HepG2 (cell line): ENCODE data around the gene MEAK7. TPM values are rescaled to one million over a fixed set of nuclear protein-coding genes. Genes with fewer than 3 reads are reported as not detected.

Source experiments
- NFYC ChIP-seq: IDR thresholded peaks from 2 replicates; pipeline ENCODE4 v1.6.1; 2016; ENCODE audit warnings: missing genetic modification reagents, missing compliant biosample characterization
- YEATS4 ChIP-seq: sonication (generic); formaldehyde crosslinking; IDR thresholded peaks from 2 replicates; pipeline ENCODE4 v1.4.0; 2020; ENCODE audit warnings: missing genetic modification reagents, borderline replicate concordance
- ZNF430 ChIP-seq: sonication (generic); formaldehyde crosslinking; IDR thresholded peaks from 2 replicates; pipeline ENCODE4 v1.9.0; 2021; ENCODE audit warnings: mild to moderate bottlenecking, missing genetic modification reagents
- ZNF749 ChIP-seq: sonication (generic); formaldehyde crosslinking; IDR thresholded peaks from 2 replicates; pipeline ENCODE4 v1.8.0; 2022; ENCODE audit warnings: mild to moderate bottlenecking, missing genetic modification reagents, moderate library complexity, borderline replicate concordance
- ZSCAN20 ChIP-seq: sonication (generic); formaldehyde crosslinking; IDR thresholded peaks from 2 replicates; pipeline ENCODE4 v1.4.0; 2020; ENCODE audit warnings: missing genetic modification reagents, mild to moderate bottlenecking, borderline replicate concordance
- polyA plus RNA-seq, 8 experiments: library from polyadenylated mRNA; depleted of rRNA in 3 of 8; stranded (reverse) in 7 of 8; unstranded in 1 of 8; fragments of >200 nt; fragmentation: Illumina TruSeq in 4 of 8; extraction: Trizol in 4 of 8; gene quantifications; 2 replicates each; pipeline versions ENCODE4 v1.2.1 to v1.2.3, GENCODE V29; 2011 to 2016; ENCODE audit warnings: low read depth in 4 of 8, missing spikeins in 1 of 8, mixed read lengths in 1 of 8; ENCODE audit not compliant: insufficient read depth in 1 of 8
- total RNA-seq, 5 experiments: library from RNA; depleted of rRNA; stranded (reverse); fragments of >200 nt; fragmentation: Illumina TruSeq; extraction: Trizol; gene quantifications; 2 replicates each; pipeline ENCODE4 v1.2.3, GENCODE V29; 2016; ENCODE audit warnings: low read depth in 1 of 5
- TF ChIP-seq, protein P1 (sequence below): sonication (generic); formaldehyde crosslinking; IDR thresholded peaks from 2 replicates; pipeline ENCODE4 v1.4.0; 2020; ENCODE audit warnings: missing genetic modification reagents, borderline replicate concordance
- TF ChIP-seq, protein P2 (sequence below): sonication (generic); formaldehyde crosslinking; IDR thresholded peaks from 2 replicates; pipeline ENCODE4 v1.5.0; 2020; ENCODE audit warnings: mild to moderate bottlenecking, missing genetic modification reagents, borderline replicate concordance

The MEAK7 gene
- total and polyA plus RNA-seq, 2 of the 13 experiments (the other 11 are each of a cell fraction or from before 2014, with no cell fraction given): 11.8 to 14.7 TPM

DNA sequence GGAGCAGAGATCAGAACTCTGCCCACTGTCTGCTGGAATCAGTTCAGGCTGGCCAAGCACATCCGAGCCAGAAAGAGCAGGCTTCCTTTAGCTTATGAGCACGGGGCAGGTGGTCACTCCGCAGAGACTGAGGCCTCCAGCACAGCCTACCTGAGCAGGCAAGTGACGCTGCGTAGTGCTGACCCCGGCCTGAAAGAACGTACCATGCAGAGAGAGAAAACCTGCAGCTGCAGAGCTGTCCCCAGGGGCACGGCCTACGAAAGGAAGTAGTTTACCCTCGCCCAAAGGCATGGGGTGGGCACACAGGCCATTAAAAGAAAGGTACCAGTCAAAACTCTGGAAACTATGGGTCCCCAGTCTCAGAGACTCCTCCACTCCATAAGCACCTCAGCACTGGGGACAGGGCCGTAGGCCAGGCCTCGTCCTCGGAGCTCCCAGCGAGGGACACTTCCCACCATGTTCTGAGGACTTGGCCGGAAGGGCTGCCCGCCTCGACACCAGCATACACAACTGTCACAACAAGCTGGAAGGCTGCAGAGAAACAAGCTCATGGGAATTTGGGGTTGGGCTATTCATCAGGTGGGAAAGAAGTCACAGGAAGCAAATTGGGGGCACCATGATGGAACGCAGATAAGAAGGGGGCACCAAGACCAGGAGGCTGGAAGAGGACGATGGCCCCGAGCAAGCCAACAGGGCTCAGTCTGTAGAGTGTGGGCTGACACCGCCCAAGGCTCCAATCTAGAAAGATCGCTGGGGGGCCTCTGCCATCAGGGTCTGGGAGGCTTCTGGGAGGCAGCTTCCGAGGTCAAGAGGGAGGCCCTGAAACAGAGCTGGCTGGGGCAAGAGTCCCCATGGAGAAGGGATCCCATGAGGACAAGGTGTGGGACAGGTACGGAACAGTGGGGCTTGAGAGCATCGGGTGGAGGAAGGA is 21.2 kb downstream of the MEAK7 start (continued):
- TF ChIP-seq, protein P1, sequence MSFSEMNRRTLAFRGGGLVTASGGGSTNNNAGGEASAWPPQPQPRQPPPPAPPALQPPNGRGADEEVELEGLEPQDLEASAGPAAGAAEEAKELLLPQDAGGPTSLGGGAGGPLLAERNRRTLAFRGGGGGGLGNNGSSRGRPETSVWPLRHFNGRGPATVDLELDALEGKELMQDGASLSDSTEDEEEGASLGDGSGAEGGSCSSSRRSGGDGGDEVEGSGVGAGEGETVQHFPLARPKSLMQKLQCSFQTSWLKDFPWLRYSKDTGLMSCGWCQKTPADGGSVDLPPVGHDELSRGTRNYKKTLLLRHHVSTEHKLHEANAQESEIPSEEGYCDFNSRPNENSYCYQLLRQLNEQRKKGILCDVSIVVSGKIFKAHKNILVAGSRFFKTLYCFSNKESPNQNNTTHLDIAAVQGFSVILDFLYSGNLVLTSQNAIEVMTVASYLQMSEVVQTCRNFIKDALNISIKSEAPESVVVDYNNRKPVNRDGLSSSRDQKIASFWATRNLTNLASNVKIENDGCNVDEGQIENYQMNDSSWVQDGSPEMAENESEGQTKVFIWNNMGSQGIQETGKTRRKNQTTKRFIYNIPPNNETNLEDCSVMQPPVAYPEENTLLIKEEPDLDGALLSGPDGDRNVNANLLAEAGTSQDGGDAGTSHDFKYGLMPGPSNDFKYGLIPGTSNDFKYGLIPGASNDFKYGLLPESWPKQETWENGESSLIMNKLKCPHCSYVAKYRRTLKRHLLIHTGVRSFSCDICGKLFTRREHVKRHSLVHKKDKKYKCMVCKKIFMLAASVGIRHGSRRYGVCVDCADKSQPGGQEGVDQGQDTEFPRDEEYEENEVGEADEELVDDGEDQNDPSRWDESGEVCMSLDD (CRISPR knock-in tag): no peak
- TF ChIP-seq NFYC (CRISPR knock-in tag): no peak
- no peak for TF ChIP-seq ZNF430 (CRISPR knock-in tag)
- no peak for TF ChIP-seq YEATS4 (CRISPR knock-in tag)
- no peak for TF ChIP-seq ZNF749 (CRISPR knock-in tag)
- TF ChIP-seq, protein P2, sequence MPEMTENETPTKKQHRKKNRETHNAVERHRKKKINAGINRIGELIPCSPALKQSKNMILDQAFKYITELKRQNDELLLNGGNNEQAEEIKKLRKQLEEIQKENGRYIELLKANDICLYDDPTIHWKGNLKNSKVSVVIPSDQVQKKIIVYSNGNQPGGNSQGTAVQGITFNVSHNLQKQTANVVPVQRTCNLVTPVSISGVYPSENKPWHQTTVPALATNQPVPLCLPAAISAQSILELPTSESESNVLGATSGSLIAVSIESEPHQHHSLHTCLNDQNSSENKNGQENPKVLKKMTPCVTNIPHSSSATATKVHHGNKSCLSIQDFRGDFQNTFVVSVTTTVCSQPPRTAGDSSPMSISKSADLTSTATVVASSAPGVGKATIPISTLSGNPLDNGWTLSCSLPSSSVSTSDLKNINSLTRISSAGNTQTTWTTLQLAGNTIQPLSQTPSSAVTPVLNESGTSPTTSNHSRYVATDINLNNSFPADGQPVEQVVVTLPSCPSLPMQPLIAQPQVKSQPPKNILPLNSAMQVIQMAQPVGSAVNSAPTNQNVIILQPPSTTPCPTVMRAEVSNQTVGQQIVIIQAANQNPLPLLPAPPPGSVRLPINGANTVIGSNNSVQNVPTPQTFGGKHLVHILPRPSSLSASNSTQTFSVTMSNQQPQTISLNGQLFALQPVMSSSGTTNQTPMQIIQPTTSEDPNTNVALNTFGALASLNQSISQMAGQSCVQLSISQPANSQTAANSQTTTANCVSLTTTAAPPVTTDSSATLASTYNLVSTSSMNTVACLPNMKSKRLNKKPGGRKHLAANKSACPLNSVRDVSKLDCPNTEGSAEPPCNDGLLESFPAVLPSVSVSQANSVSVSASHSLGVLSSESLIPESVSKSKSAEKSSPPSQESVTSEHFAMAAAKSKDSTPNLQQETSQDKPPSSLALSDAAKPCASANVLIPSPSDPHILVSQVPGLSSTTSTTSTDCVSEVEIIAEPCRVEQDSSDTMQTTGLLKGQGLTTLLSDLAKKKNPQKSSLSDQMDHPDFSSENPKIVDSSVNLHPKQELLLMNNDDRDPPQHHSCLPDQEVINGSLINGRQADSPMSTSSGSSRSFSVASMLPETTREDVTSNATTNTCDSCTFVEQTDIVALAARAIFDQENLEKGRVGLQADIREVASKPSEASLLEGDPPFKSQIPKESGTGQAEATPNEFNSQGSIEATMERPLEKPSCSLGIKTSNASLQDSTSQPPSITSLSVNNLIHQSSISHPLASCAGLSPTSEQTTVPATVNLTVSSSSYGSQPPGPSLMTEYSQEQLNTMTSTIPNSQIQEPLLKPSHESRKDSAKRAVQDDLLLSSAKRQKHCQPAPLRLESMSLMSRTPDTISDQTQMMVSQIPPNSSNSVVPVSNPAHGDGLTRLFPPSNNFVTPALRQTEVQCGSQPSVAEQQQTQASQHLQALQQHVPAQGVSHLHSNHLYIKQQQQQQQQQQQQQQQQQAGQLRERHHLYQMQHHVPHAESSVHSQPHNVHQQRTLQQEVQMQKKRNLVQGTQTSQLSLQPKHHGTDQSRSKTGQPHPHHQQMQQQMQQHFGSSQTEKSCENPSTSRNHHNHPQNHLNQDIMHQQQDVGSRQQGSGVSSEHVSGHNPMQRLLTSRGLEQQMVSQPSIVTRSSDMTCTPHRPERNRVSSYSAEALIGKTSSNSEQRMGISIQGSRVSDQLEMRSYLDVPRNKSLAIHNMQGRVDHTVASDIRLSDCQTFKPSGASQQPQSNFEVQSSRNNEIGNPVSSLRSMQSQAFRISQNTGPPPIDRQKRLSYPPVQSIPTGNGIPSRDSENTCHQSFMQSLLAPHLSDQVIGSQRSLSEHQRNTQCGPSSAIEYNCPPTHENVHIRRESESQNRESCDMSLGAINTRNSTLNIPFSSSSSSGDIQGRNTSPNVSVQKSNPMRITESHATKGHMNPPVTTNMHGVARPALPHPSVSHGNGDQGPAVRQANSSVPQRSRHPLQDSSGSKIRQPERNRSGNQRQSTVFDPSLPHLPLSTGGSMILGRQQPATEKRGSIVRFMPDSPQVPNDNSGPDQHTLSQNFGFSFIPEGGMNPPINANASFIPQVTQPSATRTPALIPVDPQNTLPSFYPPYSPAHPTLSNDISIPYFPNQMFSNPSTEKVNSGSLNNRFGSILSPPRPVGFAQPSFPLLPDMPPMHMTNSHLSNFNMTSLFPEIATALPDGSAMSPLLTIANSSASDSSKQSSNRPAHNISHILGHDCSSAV (CRISPR knock-in tag): no peak
- TF ChIP-seq ZSCAN20 (CRISPR knock-in tag): no peak
- TF ChIP-seq, all 625 proteins: peak for 0
